H1 (cell line): Measurements from ENCODE around the gene FBXO2. TPM values are rescaled to one million over a fixed set of nuclear protein-coding genes. Genes with fewer than 3 reads are reported as not detected.

Experiments used
- CTCF ChIA-PET: fragments of 300-600 bp; sonication (Branson Sonifier 250); formaldehyde crosslinking; loops from one replicate; lab custom pipeline; 2021; ENCODE audit not compliant: partially characterized antibody; lab: Charles Lee
- POLR2A ChIA-PET: fragments of 300-600 bp; sonication (Branson Sonifier 250); formaldehyde crosslinking; loops from one replicate; lab custom pipeline; 2021; ENCODE audit warnings: inconsistent platforms; ENCODE audit not compliant: partially characterized antibody; lab: Charles Lee
- DNase-seq, 2 experiments: peaks; one replicate each; pipeline versions ENCODE4 v3.0.0 to v3.0.0-alpha.2; 2010 to 2022; ENCODE audit warnings: low spot score in 2 of 2, low read depth in 1 of 2, mixed read lengths in 1 of 2
- FAIRE-seq: peaks from 2 replicates; lab custom pipeline; 2011; peaks lifted over from hg19 to GRCh38; lab: Jason Lieb, UNC
- H2AFZ ChIP-seq: 2 replicates; pipeline ENCODE4 v1.8.1; 2012; ENCODE audit warnings: low read length, inconsistent platforms
- H2AK5ac ChIP-seq: 2 replicates; pipeline ENCODE4 v1.6.1; 2013; ENCODE audit warnings: low read depth, low read length
- H2BK120ac ChIP-seq: replicated peaks from 2 replicates; pipeline ENCODE3; 2013; ENCODE audit warnings: low read depth, low read length, inconsistent platforms
- H2BK12ac ChIP-seq: 2 replicates; pipeline ENCODE4 v1.6.1; 2013; ENCODE audit warnings: low read depth, low read length
- H2BK15ac ChIP-seq: 2 replicates; pipeline ENCODE4 v1.6.1; 2013; ENCODE audit warnings: low read length
- H2BK20ac ChIP-seq: 2 replicates; pipeline ENCODE4 v1.6.1; 2013; ENCODE audit warnings: low read length
- H2BK5ac ChIP-seq: 2 replicates; pipeline ENCODE4 v1.6.1; 2013; ENCODE audit warnings: low read depth, low read length
- H3K14ac ChIP-seq: 2 replicates; pipeline ENCODE4 v1.6.1; 2013; ENCODE audit warnings: inconsistent platforms; ENCODE audit not compliant: insufficient read length
- H3K18ac ChIP-seq: 2 replicates; pipeline ENCODE4 v1.6.1; 2013; ENCODE audit warnings: low read length; ENCODE audit errors: extremely low read depth
- H3K23ac ChIP-seq: 2 replicates; pipeline ENCODE4 v1.6.1; 2013; ENCODE audit warnings: inconsistent platforms; ENCODE audit not compliant: insufficient read length
- H3K23me2 ChIP-seq: 2 replicates; pipeline ENCODE4 v1.6.1; 2013; ENCODE audit warnings: low read depth, low read length
- H3K27ac ChIP-seq: 2 replicates; pipeline ENCODE4 v1.6.1; 2011; ENCODE audit warnings: low read depth, low read length, inconsistent platforms
- H3K27me3 ChIP-seq, 4 experiments: replicated peaks in 1 of 4; 1 replicate in 1 of 4; 2 replicates in 3 of 4; pipeline versions ENCODE4 v1.6.1 to v1.8.1; 2011 to 2013; ENCODE audit warnings: low read length in 3 of 4, mild to moderate bottlenecking in 3 of 4, inconsistent platforms in 2 of 4, mixed read lengths in 2 of 4, moderate library complexity in 1 of 4; ENCODE audit not compliant: control insufficient read depth in 3 of 4, insufficient read depth in 3 of 4; ENCODE audit errors: extremely low read depth in 1 of 4
- H3K36me3 ChIP-seq, 4 experiments: 2 replicates each; pipeline versions ENCODE4 v1.6.1 to v1.8.1; 2011 to 2013; ENCODE audit warnings: mild to moderate bottlenecking in 4 of 4, low read length in 3 of 4, moderate library complexity in 2 of 4, control low read depth in 1 of 4, inconsistent platforms in 1 of 4; ENCODE audit not compliant: insufficient read depth in 4 of 4, control insufficient read depth in 2 of 4
- H3K4ac ChIP-seq: replicated peaks from 2 replicates; pipeline ENCODE3; 2013; ENCODE audit warnings: low read length, low read depth, mixed read lengths, inconsistent platforms; ENCODE audit not compliant: insufficient read length
- H3K4me1 ChIP-seq, 4 experiments: replicated peaks in 1 of 4; 1 replicate in 1 of 4; 2 replicates in 3 of 4; pipeline versions ENCODE4 v1.6.1 to v1.8.1; 2011 to 2013; ENCODE audit warnings: low read length in 3 of 4, inconsistent platforms in 2 of 4, mixed read lengths in 1 of 4; ENCODE audit not compliant: insufficient read depth in 4 of 4, control insufficient read depth in 3 of 4
- H3K4me2 ChIP-seq, 2 experiments: 2 replicates each; pipeline versions ENCODE4 v1.6.1 to v1.8.1; 2011 to 2013; ENCODE audit warnings: low read depth in 2 of 2, low read length in 2 of 2, control low read depth in 1 of 2, inconsistent platforms in 1 of 2, mild to moderate bottlenecking in 1 of 2; ENCODE audit not compliant: insufficient read depth in 1 of 2
- H3K4me3 ChIP-seq, 4 experiments: fragments of 200-600, 300-600 bp in 1 of 4; sonication (generic), shearing (Covaris generic), sonication (Bioruptor Twin) in 1 of 4; 2 replicates each; pipeline versions ENCODE4 v1.5.1 to v1.8.1; 2011 to 2016; ENCODE audit warnings: low read length in 4 of 4, low read depth in 3 of 4, control low read depth in 2 of 4, inconsistent platforms in 2 of 4, mild to moderate bottlenecking in 2 of 4, mixed read lengths in 1 of 4, moderate library complexity in 1 of 4; ENCODE audit not compliant: insufficient read depth in 2 of 4; ENCODE audit errors: extremely low read depth in 1 of 4
- H3K56ac ChIP-seq: replicated peaks from 2 replicates; pipeline ENCODE3; 2013; ENCODE audit warnings: low read depth, mild to moderate bottlenecking, mixed read lengths, low read length, inconsistent platforms; ENCODE audit not compliant: insufficient read length
- H3K79me1 ChIP-seq: 2 replicates; pipeline ENCODE4 v1.6.1; 2013; ENCODE audit warnings: low read depth, low read length, control low read depth
- H3K79me2 ChIP-seq, 2 experiments: 2 replicates each; pipeline versions ENCODE4 v1.6.1 to v1.8.1; 2012 to 2013; ENCODE audit warnings: low read length in 2 of 2, mild to moderate bottlenecking in 2 of 2, inconsistent platforms in 1 of 2; ENCODE audit not compliant: insufficient read depth in 2 of 2, control insufficient read depth in 1 of 2
- H3K9ac ChIP-seq, 4 experiments: replicated peaks in 1 of 4; 1 replicate in 1 of 4; 2 replicates in 3 of 4; pipeline versions ENCODE4 v1.6.1 to v1.8.1; 2011 to 2013; ENCODE audit warnings: low read depth in 3 of 4, low read length in 3 of 4, control low read depth in 2 of 4, mild to moderate bottlenecking in 2 of 4, moderate library complexity in 2 of 4, inconsistent platforms in 1 of 4; ENCODE audit errors: extremely low read depth in 1 of 4
- H3K9me3 ChIP-seq, 2 experiments: 2 replicates each; pipeline versions ENCODE4 v1.6.1 to v1.8.1; 2012 to 2013; ENCODE audit warnings: mild to moderate bottlenecking in 2 of 2, moderate library complexity in 2 of 2, control low read depth in 1 of 2, inconsistent platforms in 1 of 2, low read depth in 1 of 2, low read length in 1 of 2, mixed read lengths in 1 of 2; ENCODE audit not compliant: insufficient read depth in 2 of 2
- H4K20me1 ChIP-seq, 2 experiments: replicated peaks in 1 of 2; 2 replicates each; pipeline versions ENCODE3 to v1.8.1; 2011 to 2013; ENCODE audit warnings: inconsistent platforms in 2 of 2, low read length in 2 of 2, mild to moderate bottlenecking in 1 of 2; ENCODE audit not compliant: insufficient read depth in 2 of 2, control insufficient read depth in 1 of 2
- H4K5ac ChIP-seq: 2 replicates; pipeline ENCODE4 v1.6.1; 2013; ENCODE audit warnings: low read length, low read depth, mixed read lengths, inconsistent platforms; ENCODE audit not compliant: insufficient read length
- H4K8ac ChIP-seq: 2 replicates; pipeline ENCODE4 v1.8.0; 2013; ENCODE audit warnings: mild to moderate bottlenecking, moderate library complexity, low read length, inconsistent platforms; ENCODE audit not compliant: insufficient read depth; ENCODE audit errors: extremely low read depth
- H4K91ac ChIP-seq: replicated peaks from 2 replicates; pipeline ENCODE3; 2013; ENCODE audit warnings: low read length, mixed read lengths, inconsistent platforms; ENCODE audit not compliant: insufficient read length
- TBP ChIP-seq: IDR thresholded peaks from 2 replicates; pipeline ENCODE4 v1.6.1; 2011; ENCODE audit warnings: low read depth, low read length, improper control_type of control experiment
- WGBS, 2 experiments: shearing (Covaris generic) in 1 of 2; methylation state at CpG; one replicate each; pipeline versions ENCODE4 v1.1.6 to v1.1.7; 2013 to 2015; ENCODE audit warnings: low lambda C conversion rate in 2 of 2, mixed read lengths in 2 of 2, inconsistent platforms in 1 of 2, low coverage in 1 of 2, missing lambda C conversion rate in 1 of 2; ENCODE audit not compliant: insufficient replicate concordance in 2 of 2, insufficient coverage in 1 of 2, insufficient read length in 1 of 2; ENCODE audit errors: extremely low coverage in 1 of 2, missing lambda C conversion rate in 1 of 2; 5-methylcytosine and 5-hydroxymethylcytosine counted together
- polyA plus RNA-seq, 7 experiments: library from polyadenylated mRNA; depleted of rRNA in 3 of 7; stranded (reverse) in 5 of 7; unstranded in 2 of 7; fragments of >200 nt in 5 of 7; fragments of 200-250 nt in 2 of 7; gene quantifications; 1 replicate in 5 of 7; 2 replicates in 1 of 7; 4 replicates in 1 of 7; pipeline versions ENCODE4 v1.2.1 to v1.2.3, GENCODE V29; 2011 to 2013; ENCODE audit warnings: missing spikeins in 2 of 7, mixed read lengths in 2 of 7
- total RNA-seq: library from RNA; stranded (reverse); fragmentation: NEBNext Ultra II Directional; extraction: Animal tissue kit (Norgen Biotek cat#: 25700); gene quantifications from 2 replicates; pipeline ENCODE4 v1.2.1, GENCODE V29; 2021
- TF ChIP-seq, protein P1 (sequence below): IDR thresholded peaks from 2 replicates; pipeline ENCODE4 v1.6.1; 2012; ENCODE audit warnings: low read length, inconsistent platforms

Gene FBXO2
- total and polyA plus RNA-seq, 2 of the 8 experiments (the other 6 are each of a cell fraction or from before 2014, with no cell fraction given), result 51.3 to 57.9 TPM

DNA sequence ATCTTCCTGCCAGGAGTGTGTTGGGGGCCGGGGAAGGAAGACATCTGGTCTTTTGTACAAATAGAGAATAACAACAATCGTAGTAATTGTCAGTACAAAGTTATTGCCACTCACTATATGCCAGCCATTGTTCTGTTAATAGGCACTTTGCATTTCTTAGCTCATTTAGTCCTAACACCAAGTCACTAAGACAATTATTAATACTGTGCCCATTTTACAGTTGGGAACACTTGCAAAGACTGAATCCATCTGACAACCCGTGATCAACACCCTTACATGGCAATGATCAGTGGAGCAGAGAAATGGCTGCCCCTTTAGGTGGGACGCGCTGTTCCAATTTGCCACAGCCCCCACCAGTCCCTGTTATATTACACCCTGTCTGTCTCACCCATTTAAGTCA lies 33.3 kb downstream of the FBXO2 start:
- FAIRE-seq, result no peak
- no peak overlapping the region for H2BK20ac ChIP-seq
- CTCF ChIA-PET, result interaction anchor here (1.2 to 2.1 kb wide), 5 partner anchors 9 to 48 kb away, joined by 3 to 7 read pairs (median 5); no protein-coding TSS in a partner anchor

More for the DNA sequence above, 33.3 kb downstream of the FBXO2 start:
- DNase-seq, result no peak
- H3K27me3 ChIP-seq, result peaks cover 0 to 2% (median 0%) of the 10 kb centered on the region in 4 experiments; a peak in 1 of 7 replicates
- no peak overlapping the region for H2BK15ac ChIP-seq
- no peaks in the 10 kb centered on the region for H4K20me1 ChIP-seq
- no peak overlapping the region for H2BK12ac ChIP-seq
- H3K23ac ChIP-seq, result no peak overlapping the region
- H2BK5ac ChIP-seq, result no peak overlapping the region
- no peak overlapping the region for H3K27ac ChIP-seq
- H3K4me1 ChIP-seq, result no peaks in the 10 kb centered on the region
- TF ChIP-seq, protein P1, sequence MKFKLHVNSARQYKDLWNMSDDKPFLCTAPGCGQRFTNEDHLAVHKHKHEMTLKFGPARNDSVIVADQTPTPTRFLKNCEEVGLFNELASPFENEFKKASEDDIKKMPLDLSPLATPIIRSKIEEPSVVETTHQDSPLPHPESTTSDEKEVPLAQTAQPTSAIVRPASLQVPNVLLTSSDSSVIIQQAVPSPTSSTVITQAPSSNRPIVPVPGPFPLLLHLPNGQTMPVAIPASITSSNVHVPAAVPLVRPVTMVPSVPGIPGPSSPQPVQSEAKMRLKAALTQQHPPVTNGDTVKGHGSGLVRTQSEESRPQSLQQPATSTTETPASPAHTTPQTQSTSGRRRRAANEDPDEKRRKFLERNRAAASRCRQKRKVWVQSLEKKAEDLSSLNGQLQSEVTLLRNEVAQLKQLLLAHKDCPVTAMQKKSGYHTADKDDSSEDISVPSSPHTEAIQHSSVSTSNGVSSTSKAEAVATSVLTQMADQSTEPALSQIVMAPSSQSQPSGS, result no peak
- TF ChIP-seq TBP, result no peak
- WGBS, 2 experiments, result 86% methylated on average over 5 of the region's 5 CpGs; no CpG with 5 or more reads in 1 of the 2 experiments
- H4K8ac ChIP-seq, result no peak overlapping the region
- no peak overlapping the region for H3K4me3 ChIP-seq
- no peaks in the 10 kb centered on the region for H3K9me3 ChIP-seq
- H3K79me2 ChIP-seq, result no peaks in the 10 kb centered on the region
- no peak overlapping the region for H2AFZ ChIP-seq
- no peak overlapping the region for H3K18ac ChIP-seq
- H3K9ac ChIP-seq, result no peak overlapping the region
- H3K36me3 ChIP-seq, result no peaks in the 10 kb centered on the region; a peak in 1 of 8 replicates
- H3K56ac ChIP-seq, result no peak overlapping the region
- H3K23me2 ChIP-seq, result no peaks in the 10 kb centered on the region
- H4K5ac ChIP-seq, result no peak overlapping the region
- no peak overlapping the region for H3K4ac ChIP-seq
- H3K4me2 ChIP-seq, result no peak overlapping the region
- H4K91ac ChIP-seq, result no peak overlapping the region
- no peak overlapping the region for H2AK5ac ChIP-seq
- H2BK120ac ChIP-seq, result no peak overlapping the region
- H3K14ac ChIP-seq, result no peak overlapping the region
- POLR2A ChIA-PET, result interaction anchor here (1.4 kb wide), 1 partner anchor 11 kb away, joined by 3 read pairs; no protein-coding TSS in a partner anchor
- H3K79me1 ChIP-seq, result no peaks in the 10 kb centered on the region
